K562 (cell line): ENCODE results near the gene HHLA2. TPM values are rescaled to one million over a fixed set of nuclear protein-coding genes. Genes with fewer than 3 reads are reported as not detected.

Experiments used
- ATAC-seq: fragments of 200-7000 bp; cut with Tn5 transposase; 3 replicates; pipeline ENCODE4 v1.9.1; 2020; ENCODE audit warnings: moderate library complexity
- BruUV-seq: library from RNA; stranded (reverse); fragments of 400-500 nt; replicated peaks from 2 replicates; lab custom pipeline; 2021; lab: Mats Ljungman, UMichigan
- CTCF ChIA-PET: fragments of 300-600 bp; formaldehyde crosslinking; extraction: SDS; loops from one replicate; lab custom pipeline; 2021; ENCODE audit warnings: low intra/inter-chr PET ratio; lab: Yijun Ruan, JAX
- POLR2A ChIA-PET: fragments of 300-600, 350-650 bp; sonication (Branson Sonifier 250); formaldehyde crosslinking; extraction: SDS; loops from one replicate; lab custom pipeline; 2021; ENCODE audit warnings: antibody characterized with exemption, inconsistent platforms; lab: Yijun Ruan, JAX
- DNase-seq, 4 experiments: peaks; one replicate each; pipeline versions ENCODE4 v3.0.0 to v3.0.0-alpha.2; 2011 to 2018; ENCODE audit warnings: low spot score in 3 of 4, mixed read lengths in 3 of 4; ENCODE audit errors: extremely low read depth in 1 of 4
- FAIRE-seq: peaks from 2 replicates; lab custom pipeline; 2011; peaks lifted over from hg19 to GRCh38; lab: Jason Lieb, UNC
- H2AFZ ChIP-seq: 2 replicates; pipeline ENCODE4 v1.6.0; 2011; ENCODE audit warnings: low read depth, low read length, control low read depth, inconsistent platforms
- H3K27ac ChIP-seq: fragments of 200-600 bp; 3 replicates; pipeline ENCODE4 v1.8.0; 2011; ENCODE audit warnings: low read depth, mild to moderate bottlenecking, control low read depth, inconsistent platforms, low read length, moderate library complexity, mixed read lengths; ENCODE audit errors: extremely low read depth
- H3K27me3 ChIP-seq, 2 experiments: fragments of 300-600 bp in 1 of 2; 2 replicates in 1 of 2; 3 replicates in 1 of 2; pipeline versions ENCODE4 v1.6.0 to v1.8.0; 2011; ENCODE audit warnings: inconsistent platforms in 2 of 2, low read length in 2 of 2, mild to moderate bottlenecking in 1 of 2, mixed read lengths in 1 of 2, moderate library complexity in 1 of 2; ENCODE audit not compliant: control insufficient read depth in 2 of 2, insufficient read depth in 2 of 2
- H3K36me3 ChIP-seq: fragments of 300-600 bp; 3 replicates; pipeline ENCODE4 v1.8.0; 2011; ENCODE audit warnings: mild to moderate bottlenecking, low read length, inconsistent platforms; ENCODE audit not compliant: control insufficient read depth, insufficient read depth
- H3K4me1 ChIP-seq, 2 experiments: fragments of 200-600 bp in 1 of 2; replicated peaks in 1 of 2; 2 replicates in 1 of 2; 3 replicates in 1 of 2; pipeline versions ENCODE4 v1.5.1 to v1.8.0; 2011; ENCODE audit warnings: inconsistent platforms in 2 of 2, low read length in 2 of 2, mild to moderate bottlenecking in 1 of 2, mixed read lengths in 1 of 2, moderate library complexity in 1 of 2; ENCODE audit not compliant: control insufficient read depth in 2 of 2, insufficient read depth in 2 of 2
- H3K4me2 ChIP-seq: 2 replicates; pipeline ENCODE4 v1.6.1; 2011; ENCODE audit warnings: low read length, control low read depth, inconsistent platforms, mixed read lengths; ENCODE audit not compliant: insufficient read depth
- H3K4me3 ChIP-seq: fragments of 200-600 bp; sonication (generic), shearing (Covaris generic); 2 replicates; pipeline ENCODE4 v1.5.1; 2016; ENCODE audit warnings: control low read depth, inconsistent platforms
- H3K79me2 ChIP-seq: fragments of 200-600 bp; 3 replicates; pipeline ENCODE4 v1.8.0; 2011; ENCODE audit warnings: low read length, inconsistent platforms; ENCODE audit not compliant: control insufficient read depth, insufficient read depth
- H3K9ac ChIP-seq, 2 experiments: 2 replicates each; pipeline versions ENCODE4 v1.6.0 to v1.6.1; 2011; ENCODE audit warnings: low read depth in 2 of 2, low read length in 2 of 2, control low read depth in 1 of 2, inconsistent platforms in 1 of 2, mild to moderate bottlenecking in 1 of 2, mixed read lengths in 1 of 2; ENCODE audit not compliant: insufficient read depth in 1 of 2
- H3K9me1 ChIP-seq: one replicate; pipeline ENCODE4 v1.6.0; 2011; ENCODE audit warnings: inconsistent platforms, mild to moderate bottlenecking, low read length, moderate library complexity; ENCODE audit not compliant: control insufficient read depth, insufficient read depth
- H3K9me3 ChIP-seq: replicated peaks from 2 replicates; pipeline ENCODE4 v1.5.1; 2011; ENCODE audit warnings: low read depth, low read length, inconsistent platforms; ENCODE audit not compliant: control insufficient read depth, insufficient read depth
- H4K20me1 ChIP-seq: replicated peaks from 2 replicates; pipeline ENCODE4 v1.6.1; 2011; ENCODE audit warnings: low read length, inconsistent platforms, mixed read lengths; ENCODE audit not compliant: control insufficient read depth, insufficient read depth
- ARID2 ChIP-seq: fragments of 450-650 bp; IDR thresholded peaks from 2 replicates; pipeline ENCODE4 v1.6.1; 2017; ENCODE audit warnings: antibody characterized with exemption, mild to moderate bottlenecking
- BACH1 ChIP-seq: fragments of 200-800 bp; sonication (Bioruptor generic); IDR thresholded peaks from 2 replicates; pipeline ENCODE4 v1.6.1; 2016; ENCODE audit warnings: missing genetic modification characterization, missing compliant biosample characterization
- FIP1L1 ChIP-seq: fragments of 200-400 bp; formaldehyde crosslinking; IDR thresholded peaks from 2 replicates; pipeline ENCODE4 v1.6.1; 2018; ENCODE audit warnings: mild to moderate bottlenecking, low read depth, low read length; ENCODE audit not compliant: poor library complexity, severe bottlenecking
- GABPB1 ChIP-seq: sonication (generic); formaldehyde crosslinking; IDR thresholded peaks from 2 replicates; pipeline ENCODE4 v1.8.0; 2022; ENCODE audit warnings: mild to moderate bottlenecking, missing genetic modification reagents
- HIVEP1 ChIP-seq: fragments of 250-450 bp; sonication (Bioruptor Pico); IDR thresholded peaks from 2 replicates; pipeline ENCODE4 v1.4.0; 2020; ENCODE audit warnings: mild to moderate bottlenecking
- HMGN3 ChIP-seq: IDR thresholded peaks from 2 replicates; pipeline ENCODE4 v1.6.1; 2011; ENCODE audit warnings: borderline replicate concordance, low read depth, mild to moderate bottlenecking, mixed read lengths, low read length; ENCODE audit not compliant: insufficient read length; ENCODE audit errors: extremely low read depth
- MTA3 ChIP-seq: fragments of 450-650 bp; formaldehyde crosslinking; IDR thresholded peaks from 2 replicates; pipeline ENCODE4 v1.6.1; 2017; ENCODE audit warnings: mild to moderate bottlenecking, borderline replicate concordance
- MYNN ChIP-seq, 2 experiments: sonication (generic); formaldehyde crosslinking in 1 of 2; IDR thresholded peaks; 2 replicates each; pipeline versions ENCODE4 v1.5.0 to v1.6.1; 2016 to 2020; ENCODE audit warnings: antibody characterized with exemption in 1 of 2, missing genetic modification reagents in 1 of 2
- NBN ChIP-seq: fragments of 450-650 bp; IDR thresholded peaks from 2 replicates; pipeline ENCODE4 v1.6.1; 2016; ENCODE audit warnings: low read depth, mild to moderate bottlenecking
- VEZF1 ChIP-seq: fragments of 200-800 bp; sonication (Bioruptor generic); IDR thresholded peaks from 2 replicates; pipeline ENCODE4 v1.6.1; 2017; ENCODE audit warnings: missing genetic modification characterization, missing compliant biosample characterization
- ZNF324 ChIP-seq: fragments of 250-450 bp; sonication (Bioruptor Pico); IDR thresholded peaks from 2 replicates; pipeline ENCODE4 v1.4.0; 2020; ENCODE audit warnings: mild to moderate bottlenecking
- ZNF589 ChIP-seq: fragments of 200-800 bp; sonication (Bioruptor generic); IDR thresholded peaks from 2 replicates; pipeline ENCODE4 v1.6.1; 2016; ENCODE audit warnings: low read depth, missing genetic modification characterization, missing compliant biosample characterization
- in situ Hi-C: fragments of 300-500 bp; cut with MboI; formaldehyde crosslinking; loops from 4 replicates; pipeline ENCODE4 v1.15.0; 2018; ENCODE audit warnings: inconsistent platforms, mixed read lengths
- intact Hi-C: fragments of 100-400 bp; cut with micrococcal nuclease; formaldehyde crosslinking; loops from 2 replicates; pipeline ENCODE4 v1.14.2; 2022
- polyA plus RNA-seq, 8 experiments: library from polyadenylated mRNA; depleted of rRNA in 4 of 8; stranded (reverse) in 5 of 8; unstranded in 3 of 8; fragments of >200 nt; fragmentation: Nextera tagmentation in 2 of 8; fragmentation: Illumina TruSeq in 1 of 8; extraction: Ambion mirVana in 2 of 8; extraction: Trizol in 1 of 8; gene quantifications; 2 replicates each; pipeline versions ENCODE4 v1.2.1 to v1.2.3, GENCODE V29; 2011 to 2014; ENCODE audit warnings: inconsistent platforms in 1 of 8, missing spikeins in 1 of 8
- total RNA-seq, 7 experiments: library from RNA; depleted of rRNA in 6 of 7; stranded (reverse); fragments of >200 nt in 6 of 7; fragmentation: Illumina TruSeq in 2 of 7; extraction: Trizol in 2 of 7; gene quantifications; 2 replicates each; pipeline versions ENCODE4 v1.2.1 to v1.2.3, GENCODE V29; 2011 to 2021; ENCODE audit warnings: low replicate concordance in 1 of 7
- TF ChIP-seq, protein P1 (sequence below): fragments of 450-650 bp; IDR thresholded peaks from 2 replicates; pipeline ENCODE4 v1.6.1; 2014; ENCODE audit warnings: low read depth, mild to moderate bottlenecking, moderate library complexity, borderline replicate concordance
- TF ChIP-seq, protein P2 (sequence below): fragments of 250-450 bp; sonication (Bioruptor Pico); IDR thresholded peaks from 2 replicates; pipeline ENCODE4 v1.4.0; 2020; ENCODE audit warnings: mild to moderate bottlenecking

HHLA2 gene
- total and polyA plus RNA-seq, 9 of the 15 experiments (the other 6 are each of a cell fraction or from before 2014, with no cell fraction given), result 0.04 TPM; not detected in 7

DNA sequence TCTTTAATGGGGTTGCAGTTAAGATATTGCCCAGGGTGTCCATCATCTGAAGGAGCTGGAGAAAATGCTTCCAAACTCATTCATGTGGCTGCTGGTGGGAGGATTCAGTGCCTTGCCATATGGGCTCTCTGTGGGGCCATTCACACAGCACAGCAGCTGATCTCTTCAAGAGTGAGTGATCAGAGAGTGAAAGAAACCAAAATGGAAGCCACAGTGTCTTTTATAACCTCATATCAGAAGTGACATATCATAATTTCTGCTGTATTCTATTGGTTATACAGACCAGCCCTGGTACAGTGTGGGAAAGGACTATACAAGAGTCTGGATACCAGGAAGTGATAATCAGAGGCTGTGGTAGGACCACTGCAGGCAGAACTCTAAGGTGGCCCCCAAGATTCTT lies 33.6 kb downstream of the HHLA2 start:
- FAIRE-seq (no peak), ATAC-seq (no peak), DNase-seq (no peak)
- H3K79me2 ChIP-seq, result no peaks in the 10 kb centered on the region
- intact Hi-C loops, result loop anchor here (10.0 kb wide), 1 partner anchor 175 kb away; no protein-coding TSS in a partner anchor
- H3K4me1 ChIP-seq, result no peaks in the 10 kb centered on the region; a peak in 3 of 5 replicates
- no peak overlapping the region for H3K4me3 ChIP-seq
- CTCF ChIA-PET, result no interaction called here
- H3K4me2 ChIP-seq, result no peak overlapping the region
- no peaks in the 10 kb centered on the region for H3K9me1 ChIP-seq
- no peaks in the 10 kb centered on the region for H3K9me3 ChIP-seq
- in situ Hi-C loops, result no loop called here
- POLR2A ChIA-PET, result no interaction called here
- H3K36me3 ChIP-seq, result no peaks in the 10 kb centered on the region
- no TSS peak for BruUV-seq
- no peak overlapping the region for H2AFZ ChIP-seq
- no peaks in the 10 kb centered on the region for H4K20me1 ChIP-seq
- no peak overlapping the region for H3K9ac ChIP-seq
- no peak overlapping the region for H3K27ac ChIP-seq
- no peaks in the 10 kb centered on the region for H3K27me3 ChIP-seq
- no peak for TF ChIP-seq ARID2
- TF ChIP-seq ZNF589 (CRISPR knock-in tag), result no peak
- TF ChIP-seq BACH1 (tag), result no peak
- TF ChIP-seq, protein P1, sequence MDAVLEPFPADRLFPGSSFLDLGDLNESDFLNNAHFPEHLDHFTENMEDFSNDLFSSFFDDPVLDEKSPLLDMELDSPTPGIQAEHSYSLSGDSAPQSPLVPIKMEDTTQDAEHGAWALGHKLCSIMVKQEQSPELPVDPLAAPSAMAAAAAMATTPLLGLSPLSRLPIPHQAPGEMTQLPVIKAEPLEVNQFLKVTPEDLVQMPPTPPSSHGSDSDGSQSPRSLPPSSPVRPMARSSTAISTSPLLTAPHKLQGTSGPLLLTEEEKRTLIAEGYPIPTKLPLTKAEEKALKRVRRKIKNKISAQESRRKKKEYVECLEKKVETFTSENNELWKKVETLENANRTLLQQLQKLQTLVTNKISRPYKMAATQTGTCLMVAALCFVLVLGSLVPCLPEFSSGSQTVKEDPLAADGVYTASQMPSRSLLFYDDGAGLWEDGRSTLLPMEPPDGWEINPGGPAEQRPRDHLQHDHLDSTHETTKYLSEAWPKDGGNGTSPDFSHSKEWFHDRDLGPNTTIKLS, result no peak
- TF ChIP-seq HMGN3, result no peak
- TF ChIP-seq MTA3, result no peak
- TF ChIP-seq, protein P2, sequence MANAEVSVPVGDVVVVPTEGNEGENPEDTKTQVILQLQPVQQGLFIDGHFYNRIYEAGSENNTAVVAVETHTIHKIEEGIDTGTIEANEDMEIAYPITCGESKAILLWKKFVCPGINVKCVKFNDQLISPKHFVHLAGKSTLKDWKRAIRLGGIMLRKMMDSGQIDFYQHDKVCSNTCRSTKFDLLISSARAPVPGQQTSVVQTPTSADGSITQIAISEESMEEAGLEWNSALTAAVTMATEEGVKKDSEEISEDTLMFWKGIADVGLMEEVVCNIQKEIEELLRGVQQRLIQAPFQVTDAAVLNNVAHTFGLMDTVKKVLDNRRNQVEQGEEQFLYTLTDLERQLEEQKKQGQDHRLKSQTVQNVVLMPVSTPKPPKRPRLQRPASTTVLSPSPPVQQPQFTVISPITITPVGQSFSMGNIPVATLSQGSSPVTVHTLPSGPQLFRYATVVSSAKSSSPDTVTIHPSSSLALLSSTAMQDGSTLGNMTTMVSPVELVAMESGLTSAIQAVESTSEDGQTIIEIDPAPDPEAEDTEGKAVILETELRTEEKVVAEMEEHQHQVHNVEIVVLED, result no peak
- TF ChIP-seq HIVEP1 (CRISPR knock-in tag), result no peak
- TF ChIP-seq MYNN (IDR thresholded peaks at IDR 0.05), result no peak
- no peak for TF ChIP-seq MYNN (CRISPR knock-in tag; IDR thresholded peaks at IDR 0.05)
- TF ChIP-seq GABPB1, result no peak
- TF ChIP-seq FIP1L1, result no peak
- TF ChIP-seq NBN, result no peak
- TF ChIP-seq ZNF324 (CRISPR knock-in tag), result no peak
- no peak for TF ChIP-seq VEZF1 (CRISPR knock-in tag)
